Activated CD4-positive, alpha-beta T cell treated with anti-CD3 and anti-CD28 coated beads for 48 hours (primary cell): ENCODE measurements around the gene OLFML2B.

Experiments used
- DNase-seq: peaks from one replicate; pipeline ENCODE4 v3.0.0-alpha.2; 2020

Gene OLFML2B

DNA sequence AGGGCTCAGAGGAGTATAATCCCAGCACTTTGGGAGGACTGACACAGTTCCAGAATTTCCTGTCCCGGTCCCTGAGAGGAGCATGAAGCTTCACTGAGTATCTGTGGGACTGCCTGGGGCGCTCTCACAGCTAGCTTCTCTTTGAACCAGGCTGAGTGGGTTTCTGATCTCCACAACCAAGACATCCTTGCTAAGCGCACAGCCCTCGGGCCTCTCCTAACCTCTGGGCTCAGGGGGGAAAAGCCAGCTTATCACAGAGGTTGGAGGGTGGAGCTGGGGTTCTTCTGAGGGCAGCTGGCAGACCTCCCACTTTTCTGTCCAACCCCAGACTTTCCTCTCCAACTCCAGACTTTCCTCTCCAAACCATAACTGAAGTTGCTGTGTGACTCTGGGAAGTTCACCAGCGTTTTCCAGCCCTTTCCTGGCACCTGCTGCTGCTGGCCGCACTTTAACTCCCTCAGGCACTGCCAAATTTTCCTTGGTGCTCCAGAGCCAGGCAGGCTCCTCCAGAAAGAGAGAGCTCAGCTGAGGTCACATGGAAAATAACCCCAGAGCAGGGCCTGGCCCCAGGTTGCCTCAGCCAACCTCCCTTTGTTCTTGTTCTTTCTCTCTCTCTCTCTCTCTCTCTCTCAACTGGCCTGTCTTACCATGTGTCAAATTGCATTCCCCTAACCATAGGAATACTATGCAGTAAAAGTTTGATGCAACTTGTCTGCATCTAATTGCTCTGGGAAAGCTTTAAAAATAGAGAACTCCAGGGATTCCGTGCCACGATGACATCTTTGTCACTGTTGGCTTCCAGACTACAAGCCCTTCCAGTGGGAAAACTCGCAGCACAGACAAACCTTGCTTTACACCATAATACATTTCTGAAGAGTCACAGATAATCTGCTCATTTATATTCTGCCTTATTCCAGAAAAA lies 49.5 kb downstream of the OLFML2B start:
- DNase-seq, result no peak

GRCh38 chr1:161972828-161973227 lies 50.8 kb downstream of the OLFML2B start:
- DNase-seq, result no peak

- no peak for DNase-seq
Observed at GRCh38 chr1:161970633-161971032, 53.0 kb downstream of the OLFML2B start.

DNA sequence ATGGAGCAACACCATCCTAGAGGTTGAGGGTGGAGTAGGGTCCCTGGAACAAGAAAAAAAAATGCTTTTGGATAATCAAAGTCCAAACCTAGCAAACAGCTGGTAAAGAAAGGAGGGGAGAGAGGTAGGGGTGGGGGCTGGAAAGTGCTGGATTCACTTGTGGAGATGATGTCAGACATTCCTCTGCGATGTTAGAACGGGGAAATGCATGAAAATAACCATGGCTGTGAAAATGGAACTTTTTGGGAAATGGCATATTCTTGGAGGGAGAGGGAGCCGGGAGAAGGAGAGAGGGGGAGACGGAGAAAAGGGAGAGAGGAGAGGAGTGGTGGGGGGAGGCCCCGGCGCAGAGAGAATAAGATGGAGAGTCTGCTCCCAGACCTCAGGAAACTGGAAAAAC lies 53.6 kb downstream of the OLFML2B start:
- DNase-seq, result no peak

DNA sequence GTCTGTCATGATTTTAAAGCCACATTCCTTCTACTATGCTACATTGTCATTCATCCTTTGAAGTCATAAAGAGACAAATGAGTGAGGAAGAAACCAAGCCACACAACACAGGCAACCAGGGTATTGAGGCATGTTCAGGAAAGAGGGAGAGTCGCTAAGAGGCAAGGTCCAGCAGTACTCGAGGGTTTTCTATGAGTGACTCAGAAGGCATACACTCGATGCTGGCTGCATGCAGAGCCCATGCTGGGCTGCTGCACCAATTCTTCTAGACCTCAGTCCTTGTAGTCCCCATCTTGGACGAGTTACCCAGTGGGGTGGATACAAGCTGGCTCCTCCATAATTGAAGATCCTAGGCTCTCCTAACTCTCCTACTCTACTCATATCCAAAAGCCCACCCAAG lies 57.6 kb downstream of the OLFML2B start:
- DNase-seq, result no peak

GRCh38 chr1:161962091-161962887 lies 61.4 kb downstream of the OLFML2B start:
- DNase-seq, result peak; percentile 57

GRCh38 chr1:161958425-161958824 lies 65.2 kb downstream of the OLFML2B start:
- DNase-seq, result peak; percentile 26

GRCh38 chr1:161956930-161957329 lies 66.7 kb downstream of the OLFML2B start:
- DNase-seq, result no peak

GRCh38 chr1:161956097-161956496 lies 67.6 kb downstream of the OLFML2B start:
- DNase-seq, result no peak

DNA sequence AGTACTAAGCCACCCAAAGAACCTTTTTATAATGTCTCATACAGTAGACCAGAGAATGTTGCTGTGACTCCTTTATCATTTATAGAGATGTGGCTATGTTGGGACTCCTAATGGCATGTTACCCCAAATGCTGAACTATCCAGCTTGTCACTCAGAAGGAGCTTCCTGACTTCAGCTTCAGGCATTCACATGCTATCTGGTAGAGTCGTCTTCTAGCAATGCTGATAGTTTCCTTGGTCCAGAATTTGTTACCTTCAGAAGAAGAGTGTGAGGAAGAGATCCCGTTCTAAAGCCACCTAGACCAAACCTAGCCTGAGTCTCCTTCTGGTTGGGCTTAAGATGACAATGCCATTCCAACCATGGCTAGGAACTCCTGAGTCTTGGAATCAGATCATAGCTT lies 68.1 kb downstream of the OLFML2B start:
- no peak for DNase-seq

DNA sequence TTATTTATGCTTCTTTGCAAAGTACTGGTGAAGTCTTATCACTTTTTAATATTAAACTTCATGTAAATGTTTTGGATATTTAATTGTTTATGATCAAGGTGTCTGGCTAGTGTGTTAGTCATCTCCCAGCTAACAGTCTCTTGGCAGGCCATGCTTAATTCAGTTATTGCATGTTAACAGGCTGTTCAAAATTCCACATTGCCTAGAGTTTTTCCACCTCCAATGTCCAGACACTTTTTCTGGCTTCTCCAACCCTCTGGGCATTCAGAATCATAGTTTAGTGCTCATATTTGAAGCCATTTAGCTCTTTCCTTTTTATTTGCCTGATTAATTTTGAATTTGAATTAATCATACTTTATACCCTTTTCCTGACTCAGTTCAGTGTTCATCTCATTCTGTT lies 69.2 kb downstream of the OLFML2B start:
- DNase-seq, result no peak

DNA sequence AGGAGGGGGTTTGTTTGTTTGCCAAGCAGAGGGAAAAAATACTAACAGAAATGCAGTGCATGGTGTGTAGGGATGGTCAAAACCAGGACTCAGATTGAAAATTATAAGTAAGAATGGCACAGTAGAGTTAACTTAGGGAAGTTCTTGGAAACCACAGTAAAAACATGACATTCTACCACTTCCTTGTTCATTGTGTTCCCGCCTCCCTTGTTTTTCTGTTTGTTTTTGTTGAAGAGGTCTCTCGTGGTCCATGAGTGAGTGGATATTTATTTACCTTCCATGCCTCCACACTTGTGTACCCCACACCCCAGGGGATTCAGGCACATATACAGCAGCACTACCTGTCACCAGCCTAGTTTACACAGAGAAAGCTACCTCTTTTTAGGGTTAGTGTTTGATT lies 69.6 kb downstream of the OLFML2B start:
- DNase-seq, result no peak

- DNase-seq, result no peak
Observed at GRCh38 chr1:161953256-161953920, 70.3 kb downstream of the OLFML2B start.

DNA sequence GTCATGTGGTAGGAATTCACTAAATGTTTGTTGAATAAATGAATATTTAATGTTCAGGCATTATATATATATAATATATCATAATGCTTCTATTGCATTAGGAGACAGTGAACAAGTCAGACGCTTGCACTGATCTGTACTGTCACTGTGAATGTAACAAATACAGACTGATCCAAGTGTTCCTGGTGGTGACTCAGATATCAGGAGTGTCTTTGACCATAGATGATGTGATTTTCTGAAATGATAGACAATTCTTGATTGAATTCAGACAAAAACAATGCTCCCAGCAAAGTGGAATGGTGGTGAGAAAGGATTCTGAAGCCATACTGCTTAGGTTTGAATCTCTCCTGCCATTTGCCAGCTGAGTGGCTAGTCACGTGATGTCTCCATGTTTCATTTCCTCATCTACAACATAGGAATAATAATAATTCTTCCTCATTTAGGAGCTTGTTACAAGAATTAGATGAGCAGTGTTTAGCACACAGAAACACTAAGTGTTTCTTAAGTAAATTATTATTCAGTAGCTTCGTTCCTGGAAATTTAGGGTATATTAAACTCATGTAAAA lies 71.0 kb downstream of the OLFML2B start:
- DNase-seq, result no peak

GRCh38 chr1:161951646-161952045 lies 72.0 kb downstream of the OLFML2B start:
- no peak for DNase-seq

DNA sequence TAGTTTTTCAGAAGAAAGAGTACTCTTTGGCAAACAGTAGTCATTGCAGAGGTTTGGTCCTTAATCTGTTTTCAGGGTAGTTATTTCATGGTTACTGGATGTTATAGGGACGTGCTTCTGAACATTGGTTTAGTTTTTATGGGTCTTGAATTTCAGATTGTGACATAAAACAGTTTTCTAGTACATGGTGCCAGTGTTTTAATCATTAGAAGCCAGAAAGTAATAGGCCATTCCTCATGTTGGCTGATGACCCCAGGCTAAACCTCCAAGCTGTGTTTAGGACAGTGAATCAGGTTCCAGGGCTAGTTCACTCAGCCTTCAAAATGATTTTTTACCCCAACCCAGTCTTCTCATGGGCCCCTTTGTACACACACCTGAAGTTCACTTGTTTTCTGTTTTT lies 73.3 kb downstream of the OLFML2B start:
- no peak for DNase-seq

DNA sequence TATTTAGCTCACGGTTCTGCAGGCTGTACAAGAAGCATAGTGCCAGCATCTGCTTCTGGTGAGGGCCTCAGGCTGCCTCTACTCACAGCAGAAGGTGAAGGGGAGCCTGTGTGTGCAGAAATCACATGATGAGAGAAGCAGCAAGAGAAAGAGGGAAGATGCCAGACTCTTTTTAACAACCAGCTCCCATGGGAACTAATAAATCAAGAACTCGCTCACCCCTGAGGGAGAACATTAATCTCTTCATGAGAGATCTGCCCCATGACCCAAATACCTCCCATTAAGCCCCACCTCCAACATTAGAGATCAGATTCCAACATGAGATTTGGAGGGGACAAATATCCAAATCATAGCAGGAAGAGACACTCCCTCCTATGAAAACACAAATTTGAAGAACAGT lies 74.1 kb downstream of the OLFML2B start:
- no peak for DNase-seq

GRCh38 chr1:161948435-161948834 lies 75.2 kb downstream of the OLFML2B start:
- no peak for DNase-seq

DNA sequence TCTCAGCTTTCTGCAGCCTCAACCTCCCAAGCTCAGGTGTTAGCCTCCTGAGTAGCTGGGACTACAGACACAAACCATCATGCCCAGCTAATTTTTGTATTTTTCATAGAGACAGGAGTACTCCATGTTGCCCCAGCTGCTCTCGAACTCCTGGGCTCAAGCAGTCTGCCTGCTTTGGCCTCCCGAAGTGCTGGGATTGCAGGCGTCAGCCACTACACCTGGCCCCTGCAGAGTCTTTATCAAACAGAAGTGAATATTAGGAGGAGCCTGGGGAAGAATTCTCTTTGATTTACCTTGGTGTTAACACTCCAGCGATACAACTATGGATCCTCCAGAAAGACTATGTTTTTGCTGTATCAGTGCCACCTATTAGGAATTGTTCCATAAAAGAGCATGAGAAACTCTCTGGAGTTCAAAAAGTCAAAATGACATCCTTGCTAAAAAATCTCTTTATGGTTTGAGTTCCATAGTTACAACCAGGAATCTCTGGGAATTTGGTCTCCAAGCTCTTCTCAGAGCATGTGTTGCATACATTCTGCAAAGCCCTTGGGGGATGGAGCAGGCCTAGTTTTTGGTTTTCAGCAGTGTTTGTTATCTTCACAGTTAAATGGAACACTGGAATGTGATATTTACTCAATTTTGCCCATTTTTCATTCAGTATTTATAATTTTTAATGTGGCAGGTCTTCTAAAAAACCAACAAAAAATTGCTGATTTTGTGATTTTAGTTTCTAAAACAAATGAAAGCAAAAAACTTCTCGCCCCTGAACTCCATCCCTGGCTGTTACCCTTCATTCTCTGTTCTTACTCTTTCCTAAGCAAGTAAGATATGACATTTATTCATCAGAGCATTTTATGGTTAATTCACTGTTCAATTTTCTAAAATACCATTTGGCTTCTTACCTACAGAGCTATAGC lies 77.3 kb downstream of the OLFML2B start:
- no peak for DNase-seq

DNA sequence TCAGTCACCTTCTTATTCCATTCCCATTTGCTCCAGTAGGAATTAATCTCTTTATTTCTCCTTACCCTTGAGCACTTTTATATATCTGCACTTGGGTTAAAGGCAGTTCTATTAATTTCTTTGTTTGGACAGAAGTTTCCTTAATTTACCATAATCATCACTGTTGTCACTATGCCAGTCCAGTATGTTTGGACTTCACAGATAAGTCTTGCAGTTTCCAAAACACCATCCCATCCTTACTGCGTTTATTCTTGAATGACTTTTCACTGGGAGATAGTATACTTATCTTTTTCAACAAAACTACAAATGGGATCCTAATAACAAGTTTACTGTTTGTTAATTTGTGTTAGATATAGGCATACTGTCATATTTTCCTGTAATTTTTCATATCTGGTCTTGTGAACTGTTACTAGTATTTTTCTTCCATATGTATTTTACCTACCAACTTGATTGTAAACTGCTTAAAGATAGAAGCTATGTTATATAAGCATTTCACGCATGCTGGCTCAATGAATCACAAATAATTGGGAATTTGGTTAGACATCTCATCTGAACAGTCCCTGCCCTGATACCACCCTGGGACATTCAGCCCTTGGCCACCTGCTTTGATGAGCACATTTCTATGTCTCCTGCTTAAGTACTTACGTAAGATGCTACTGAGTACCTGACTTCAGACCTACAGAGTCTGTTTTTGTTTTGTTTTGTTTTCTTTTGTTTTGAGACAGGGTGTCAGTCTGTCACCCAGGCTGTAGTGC lies 78.2 kb downstream of the OLFML2B start:
- no peak for DNase-seq

GRCh38 chr1:161944381-161944780 lies 79.3 kb downstream of the OLFML2B start:
- no peak for DNase-seq
